Sigmoid colon (tissue), 7 donors: ENCODE measurements around the gene C8A. TPM values are rescaled to one million over a fixed set of nuclear protein-coding genes. Genes with fewer than 3 reads are reported as not detected.

Source experiments
- DNase-seq: peaks from one replicate; pipeline ENCODE4 v3.0.0-alpha.2; 2019
- H3K27ac ChIP-seq, 4 donors: fragments of 200-600 bp; sonication (generic); one replicate each; pipeline ENCODE4 v1.5.1; 2016 to 2019; ENCODE audit warnings: mild to moderate bottlenecking in 1 of 4
- H3K27me3 ChIP-seq, 3 donors: fragments of 200-600 bp; sonication (generic); one replicate each; pipeline ENCODE4 v1.5.1; 2019; ENCODE audit warnings: mild to moderate bottlenecking in 1 of 3
- H3K36me3 ChIP-seq, 4 donors: fragments of 200-600 bp; sonication (generic); one replicate each; pipeline ENCODE4 v1.5.1; 2016 to 2019
- H3K4me1 ChIP-seq, 4 donors: fragments of 200-600 bp; sonication (generic); one replicate each; pipeline ENCODE4 v1.5.1; 2017 to 2019
- H3K4me3 ChIP-seq, 4 donors: fragments of 200-600 bp; sonication (generic); one replicate each; pipeline ENCODE4 v1.5.1; 2017 to 2019; ENCODE audit warnings: mild to moderate bottlenecking in 2 of 4, moderate library complexity in 1 of 4
- H3K9me3 ChIP-seq, 4 donors: fragments of 200-600 bp in 3 of 4; sonication (generic) in 3 of 4; one replicate each; pipeline versions ENCODE4 v1.5.1 to v1.6.1; 2013 to 2019
- EP300 ChIP-seq, 4 donors: sonication (generic); formaldehyde crosslinking; IDR thresholded peaks; one replicate each; pipeline ENCODE4 v1.6.1; 2017; ENCODE audit warnings: antibody characterized with exemption in 4 of 4
- POLR2A ChIP-seq, 2 donors: fragments of 450-650 bp; IDR thresholded peaks; one replicate each; pipeline ENCODE4 v1.6.1; 2016; ENCODE audit warnings: antibody characterized with exemption in 2 of 2, mild to moderate bottlenecking in 2 of 2, moderate library complexity in 2 of 2
- POLR2AphosphoS5 ChIP-seq, 4 donors: sonication (generic); formaldehyde crosslinking; IDR thresholded peaks; one replicate each; pipeline ENCODE4 v1.6.1; 2017; ENCODE audit warnings: antibody characterized with exemption in 4 of 4
- WGBS, 2 donors: extraction: QIAGEN DNeasy Blood & Tissue Kit; methylation state at CpG; one replicate each; pipeline ENCODE4 v1.1.7; 2013; 5-methylcytosine and 5-hydroxymethylcytosine counted together
- intact Hi-C: fragments of 100-400 bp; cut with DNase I; formaldehyde crosslinking; loops from one replicate; pipeline ENCODE4 v1.15.1; 2023
- polyA plus RNA-seq, 3 donors: library from polyadenylated mRNA; stranded (reverse); fragments of 200-250 nt; gene quantifications; one replicate each; pipeline ENCODE4 v1.2.3, GENCODE V29; 2013
- total RNA-seq, 4 donors: library from RNA; depleted of rRNA; stranded (reverse); fragments of >200 nt; gene quantifications; one replicate each; pipeline ENCODE4 v1.1.0, GENCODE V29; 2016
- TF ChIP-seq, protein P1 (sequence below), 4 experiments: fragments of 450-650 bp in 3 of 4; fragments of 200-600 bp in 1 of 4; IDR thresholded peaks; one replicate each; pipeline ENCODE4 v1.5.1; 2016 to 2019; ENCODE audit warnings: antibody characterized with exemption in 4 of 4, mild to moderate bottlenecking in 3 of 4, moderate library complexity in 2 of 4
- donor health status: healthy with polysubstance abuse.
- donor health status: Bipolar disorder and iron deficiency.
- donor health status: healthy.

The C8A gene
- total and polyA plus RNA-seq, 7 donors: not detected

GRCh38 chr1:56868761-56869160 lies 14.2 kb downstream of the C8A start:
- no peak for DNase-seq
- WGBS, 2 donors: 43 to 64% methylated on average over 2 of the region's 2 CpGs
- intact Hi-C loops: no loop called here

GRCh38 chr1:56872597-56872996 lies 18.0 kb downstream of the C8A start:
- Histone ChIP-seq H3K36me3 (no peaks in the 10 kb centered on the region), H3K27ac (no peak overlapping the region), H3K27me3 (no peaks in the 10 kb centered on the region), H3K4me3 (no peak overlapping the region), H3K9me3 (no peaks in the 10 kb centered on the region), H3K4me1 (no peaks in the 10 kb centered on the region)
- DNase-seq: no peak
- TF ChIP-seq EP300 (IDR thresholded peaks at IDR 0.05) (no peak), POLR2AphosphoS5 (IDR thresholded peaks at IDR 0.05) (no peak), POLR2A (IDR thresholded peaks at IDR 0.05) (no peak)
- TF ChIP-seq, protein P1, sequence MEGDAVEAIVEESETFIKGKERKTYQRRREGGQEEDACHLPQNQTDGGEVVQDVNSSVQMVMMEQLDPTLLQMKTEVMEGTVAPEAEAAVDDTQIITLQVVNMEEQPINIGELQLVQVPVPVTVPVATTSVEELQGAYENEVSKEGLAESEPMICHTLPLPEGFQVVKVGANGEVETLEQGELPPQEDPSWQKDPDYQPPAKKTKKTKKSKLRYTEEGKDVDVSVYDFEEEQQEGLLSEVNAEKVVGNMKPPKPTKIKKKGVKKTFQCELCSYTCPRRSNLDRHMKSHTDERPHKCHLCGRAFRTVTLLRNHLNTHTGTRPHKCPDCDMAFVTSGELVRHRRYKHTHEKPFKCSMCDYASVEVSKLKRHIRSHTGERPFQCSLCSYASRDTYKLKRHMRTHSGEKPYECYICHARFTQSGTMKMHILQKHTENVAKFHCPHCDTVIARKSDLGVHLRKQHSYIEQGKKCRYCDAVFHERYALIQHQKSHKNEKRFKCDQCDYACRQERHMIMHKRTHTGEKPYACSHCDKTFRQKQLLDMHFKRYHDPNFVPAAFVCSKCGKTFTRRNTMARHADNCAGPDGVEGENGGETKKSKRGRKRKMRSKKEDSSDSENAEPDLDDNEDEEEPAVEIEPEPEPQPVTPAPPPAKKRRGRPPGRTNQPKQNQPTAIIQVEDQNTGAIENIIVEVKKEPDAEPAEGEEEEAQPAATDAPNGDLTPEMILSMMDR (IDR thresholded peaks at IDR 0.05): no peak
- intact Hi-C loops: no loop called here

More at GRCh38 chr1:56868761-56869160, 14.2 kb downstream of the C8A start:
- TF ChIP-seq, protein P1 (IDR thresholded peaks at IDR 0.05): no peak
- no peak for TF ChIP-seq POLR2A (IDR thresholded peaks at IDR 0.05)
- TF ChIP-seq EP300 (IDR thresholded peaks at IDR 0.05): no peak
- no peak for TF ChIP-seq POLR2AphosphoS5 (IDR thresholded peaks at IDR 0.05)
- H3K36me3 ChIP-seq: no peaks in the 10 kb centered on the region
- no peak overlapping the region for H3K27ac ChIP-seq
- no peaks in the 10 kb centered on the region for H3K27me3 ChIP-seq
- no peaks in the 10 kb centered on the region for H3K9me3 ChIP-seq
- H3K4me3 ChIP-seq: no peak overlapping the region
- no peaks in the 10 kb centered on the region for H3K4me1 ChIP-seq

DNA sequence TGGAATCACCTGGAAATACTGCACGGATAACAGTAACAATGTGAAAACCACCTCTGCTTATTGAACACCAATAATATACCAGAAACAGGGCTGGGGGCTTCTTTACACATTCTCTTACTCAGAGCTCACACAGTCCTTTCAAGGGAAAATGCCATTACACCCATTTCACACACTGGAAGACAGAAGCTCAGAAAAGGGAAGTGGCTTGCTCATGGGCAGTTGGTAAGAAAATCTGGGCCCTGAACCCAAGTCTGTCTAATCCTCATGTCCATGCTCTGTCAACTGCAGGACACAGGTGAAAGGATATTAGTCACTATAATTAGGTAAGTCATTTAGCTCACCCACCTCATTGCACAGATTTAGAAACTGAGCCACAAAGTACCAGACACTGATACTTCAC lies 18.6 kb downstream of the C8A start:
- Histone ChIP-seq H3K4me1 (no peaks in the 10 kb centered on the region), H3K9me3 (no peaks in the 10 kb centered on the region), H3K27ac (no peak overlapping the region), H3K4me3 (no peak overlapping the region), H3K27me3 (no peaks in the 10 kb centered on the region), H3K36me3 (no peaks in the 10 kb centered on the region)
- TF ChIP-seq, protein P1 (IDR thresholded peaks at IDR 0.05): no peak
- TF ChIP-seq POLR2AphosphoS5 (IDR thresholded peaks at IDR 0.05) (no peak), EP300 (IDR thresholded peaks at IDR 0.05) (no peak), POLR2A (IDR thresholded peaks at IDR 0.05) (no peak)
- 85 to 91% methylated on average over 1 of the region's 1 CpG for WGBS, 2 donors
- intact Hi-C loops: no loop called here
- DNase-seq: no peak

DNA sequence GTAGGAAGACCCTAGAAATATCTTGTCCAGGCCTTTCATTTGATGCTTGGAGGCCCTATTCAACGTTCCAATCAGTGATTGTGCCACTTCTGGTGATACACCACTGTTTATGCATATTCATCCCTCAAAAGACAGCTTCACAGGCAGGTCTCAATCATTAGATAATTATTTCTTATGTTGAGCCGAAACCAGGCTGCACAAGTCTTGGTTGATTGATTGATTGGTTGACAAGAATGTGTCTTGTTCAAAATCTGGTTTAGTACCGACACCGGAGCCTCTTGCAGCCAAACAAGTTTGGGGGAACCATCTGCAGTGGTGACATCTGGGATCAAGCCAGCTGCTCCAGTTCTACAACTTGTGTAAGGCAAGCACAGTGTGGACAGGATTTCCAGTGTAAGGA lies 20.1 kb downstream of the C8A start:
- H3K27ac ChIP-seq: no peak overlapping the region
- H3K27me3 ChIP-seq: no peaks in the 10 kb centered on the region
- H3K4me3 ChIP-seq: no peak overlapping the region
- DNase-seq: no peak
- no peaks in the 10 kb centered on the region for H3K9me3 ChIP-seq
- intact Hi-C loops: no loop called here
- 73 to 79% methylated on average over 4 of the region's 4 CpGs for WGBS, 2 donors
- no peaks in the 10 kb centered on the region for H3K36me3 ChIP-seq
- no peak for TF ChIP-seq POLR2A (IDR thresholded peaks at IDR 0.05)
- TF ChIP-seq, protein P1 (IDR thresholded peaks at IDR 0.05): no peak
- no peaks in the 10 kb centered on the region for H3K4me1 ChIP-seq

- no peaks in the 10 kb centered on the region for H3K9me3 ChIP-seq
- no peak for DNase-seq
- H3K27ac ChIP-seq: no peak overlapping the region
- 39 to 53% methylated on average over 3 of the region's 3 CpGs for WGBS, 2 donors
- H3K4me3 ChIP-seq: no peak overlapping the region
- H3K4me1 ChIP-seq: no peaks in the 10 kb centered on the region
- no peaks in the 10 kb centered on the region for H3K36me3 ChIP-seq
- intact Hi-C loops: no loop called here
- TF ChIP-seq POLR2A (IDR thresholded peaks at IDR 0.05) (no peak), EP300 (IDR thresholded peaks at IDR 0.05) (no peak), POLR2AphosphoS5 (IDR thresholded peaks at IDR 0.05) (no peak)
- TF ChIP-seq, protein P1 (IDR thresholded peaks at IDR 0.05): no peak
- no peaks in the 10 kb centered on the region for H3K27me3 ChIP-seq
Observed at GRCh38 chr1:56877973-56878372, 23.4 kb downstream of the C8A start.
